HepG2 (cell line): ENCODE results near the gene NARF. TPM values are rescaled to one million over a fixed set of nuclear protein-coding genes. Genes with fewer than 3 reads are reported as not detected.

Experiments used
- GZF1 ChIP-seq: sonication (generic); formaldehyde crosslinking; IDR thresholded peaks from 2 replicates; pipeline ENCODE4 v1.5.1; 2020; ENCODE audit warnings: mild to moderate bottlenecking, missing genetic modification reagents
- NR2F1 ChIP-seq, 2 experiments: fragments of 450-650 bp in 1 of 2; formaldehyde crosslinking in 1 of 2; IDR thresholded peaks; 2 replicates each; pipeline versions ENCODE4 v1.5.0 to v1.6.1; 2016 to 2020; ENCODE audit warnings: mild to moderate bottlenecking in 1 of 2, missing compliant biosample characterization in 1 of 2, missing genetic modification reagents in 1 of 2, moderate library complexity in 1 of 2
- PRMT3 ChIP-seq: sonication (generic); formaldehyde crosslinking; IDR thresholded peaks from 2 replicates; pipeline ENCODE4 v1.8.1; 2022; ENCODE audit warnings: low read depth, mild to moderate bottlenecking, moderate library complexity, missing genetic modification reagents, borderline replicate concordance
- SP1 ChIP-seq, 2 experiments: fragments of 450-650 bp in 1 of 2; sonication (generic) in 1 of 2; formaldehyde crosslinking in 1 of 2; IDR thresholded peaks; 2 replicates each; pipeline versions ENCODE4 v1.4.0 to v1.6.1; 2016 to 2020; ENCODE audit warnings: missing genetic modification reagents in 1 of 2
- SP4 ChIP-seq: sonication (generic); formaldehyde crosslinking; IDR thresholded peaks from 2 replicates; pipeline ENCODE4 v1.8.1; 2023; ENCODE audit warnings: mild to moderate bottlenecking, missing genetic modification reagents
- ZNF550 ChIP-seq: sonication (generic); formaldehyde crosslinking; IDR thresholded peaks from 2 replicates; pipeline ENCODE4 v1.4.0; 2020; ENCODE audit warnings: mild to moderate bottlenecking, missing genetic modification reagents, borderline replicate concordance
- polyA plus RNA-seq, 8 experiments: library from polyadenylated mRNA; depleted of rRNA in 3 of 8; stranded (reverse) in 7 of 8; unstranded in 1 of 8; fragments of >200 nt; fragmentation: Illumina TruSeq in 4 of 8; extraction: Trizol in 4 of 8; gene quantifications; 2 replicates each; pipeline versions ENCODE4 v1.2.1 to v1.2.3, GENCODE V29; 2011 to 2016; ENCODE audit warnings: low read depth in 4 of 8, missing spikeins in 1 of 8, mixed read lengths in 1 of 8; ENCODE audit not compliant: insufficient read depth in 1 of 8
- total RNA-seq, 5 experiments: library from RNA; depleted of rRNA; stranded (reverse); fragments of >200 nt; fragmentation: Illumina TruSeq; extraction: Trizol; gene quantifications; 2 replicates each; pipeline ENCODE4 v1.2.3, GENCODE V29; 2016; ENCODE audit warnings: low read depth in 1 of 5
- TF ChIP-seq, protein P1 (sequence below): sonication (generic); formaldehyde crosslinking; IDR thresholded peaks from 2 replicates; pipeline ENCODE4 v1.8.1; 2022; ENCODE audit warnings: low read depth, mild to moderate bottlenecking, missing genetic modification reagents
- TF ChIP-seq, protein P2 (sequence below): sonication (generic); formaldehyde crosslinking; IDR thresholded peaks from 2 replicates; pipeline ENCODE4 v1.5.1; 2020; ENCODE audit warnings: missing genetic modification reagents, mild to moderate bottlenecking, borderline replicate concordance
- TF ChIP-seq, protein P3 (sequence below): sonication (generic); formaldehyde crosslinking; IDR thresholded peaks from 2 replicates; pipeline ENCODE4 v1.4.0; 2020; ENCODE audit warnings: missing genetic modification reagents, low read depth, mild to moderate bottlenecking, borderline replicate concordance
- TF ChIP-seq, protein P4 (sequence below): sonication (generic); formaldehyde crosslinking; IDR thresholded peaks from 2 replicates; pipeline ENCODE4 v1.8.0; 2023; ENCODE audit warnings: mild to moderate bottlenecking, missing genetic modification reagents
- TF ChIP-seq, protein P5 (sequence below): IDR thresholded peaks from 2 replicates; pipeline ENCODE4 v1.6.1; 2016; ENCODE audit warnings: mild to moderate bottlenecking

The NARF gene
- total and polyA plus RNA-seq, 2 of the 13 experiments (the other 11 are each of a cell fraction or from before 2014, with no cell fraction given): 61.1 to 144 TPM

- TF ChIP-seq, protein P1, sequence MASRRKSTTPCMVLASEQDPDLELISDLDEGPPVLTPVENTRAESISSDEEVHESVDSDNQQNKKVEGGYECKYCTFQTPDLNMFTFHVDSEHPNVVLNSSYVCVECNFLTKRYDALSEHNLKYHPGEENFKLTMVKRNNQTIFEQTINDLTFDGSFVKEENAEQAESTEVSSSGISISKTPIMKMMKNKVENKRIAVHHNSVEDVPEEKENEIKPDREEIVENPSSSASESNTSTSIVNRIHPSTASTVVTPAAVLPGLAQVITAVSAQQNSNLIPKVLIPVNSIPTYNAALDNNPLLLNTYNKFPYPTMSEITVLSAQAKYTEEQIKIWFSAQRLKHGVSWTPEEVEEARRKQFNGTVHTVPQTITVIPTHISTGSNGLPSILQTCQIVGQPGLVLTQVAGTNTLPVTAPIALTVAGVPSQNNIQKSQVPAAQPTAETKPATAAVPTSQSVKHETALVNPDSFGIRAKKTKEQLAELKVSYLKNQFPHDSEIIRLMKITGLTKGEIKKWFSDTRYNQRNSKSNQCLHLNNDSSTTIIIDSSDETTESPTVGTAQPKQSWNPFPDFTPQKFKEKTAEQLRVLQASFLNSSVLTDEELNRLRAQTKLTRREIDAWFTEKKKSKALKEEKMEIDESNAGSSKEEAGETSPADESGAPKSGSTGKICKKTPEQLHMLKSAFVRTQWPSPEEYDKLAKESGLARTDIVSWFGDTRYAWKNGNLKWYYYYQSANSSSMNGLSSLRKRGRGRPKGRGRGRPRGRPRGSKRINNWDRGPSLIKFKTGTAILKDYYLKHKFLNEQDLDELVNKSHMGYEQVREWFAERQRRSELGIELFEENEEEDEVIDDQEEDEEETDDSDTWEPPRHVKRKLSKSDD (CRISPR knock-in tag): no peak; the same call in 1 of the 2 replicates
- TF ChIP-seq GZF1 (no peak), ZNF550 (CRISPR knock-in tag) (0 out of 2 replicates have a peak, but pooled peaks have one; percentile 58), SP4 (CRISPR knock-in tag) (peak; percentile 37; the same call in 1 of the 2 replicates), NR2F1 (CRISPR knock-in tag; IDR thresholded peaks at IDR 0.05) (no peak), PRMT3 (no peak), SP1 (IDR thresholded peaks at IDR 0.05) (no peak), SP1 (CRISPR knock-in tag; IDR thresholded peaks at IDR 0.05) (no peak)
- TF ChIP-seq, protein P2, sequence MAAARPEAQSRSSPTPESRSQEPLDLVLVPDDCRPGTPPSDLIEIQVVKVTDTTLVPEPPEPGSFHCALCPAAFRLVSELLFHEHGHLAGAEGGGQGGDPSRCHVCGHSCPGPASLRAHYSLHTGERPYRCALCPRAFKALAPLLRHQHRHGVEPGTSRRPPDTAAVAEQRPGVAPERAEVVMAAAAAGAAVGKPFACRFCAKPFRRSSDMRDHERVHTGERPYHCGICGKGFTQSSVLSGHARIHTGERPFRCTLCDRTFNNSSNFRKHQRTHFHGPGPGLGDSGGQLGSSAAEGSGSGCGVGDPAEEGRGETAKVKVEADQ: 0 out of 2 replicates have a peak, but pooled peaks have one; percentile 14
- TF ChIP-seq, protein P3, sequence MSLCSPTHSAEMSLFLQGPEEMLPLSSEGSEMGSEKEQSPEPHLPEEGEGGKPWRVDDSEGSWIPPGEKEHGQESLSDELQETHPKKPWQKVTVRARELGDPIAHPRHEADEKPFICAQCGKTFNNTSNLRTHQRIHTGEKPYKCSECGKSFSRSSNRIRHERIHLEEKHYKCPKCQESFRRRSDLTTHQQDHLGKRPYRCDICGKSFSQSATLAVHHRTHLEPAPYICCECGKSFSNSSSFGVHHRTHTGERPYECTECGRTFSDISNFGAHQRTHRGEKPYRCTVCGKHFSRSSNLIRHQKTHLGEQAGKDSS (CRISPR knock-in tag): no peak
- TF ChIP-seq, protein P4, sequence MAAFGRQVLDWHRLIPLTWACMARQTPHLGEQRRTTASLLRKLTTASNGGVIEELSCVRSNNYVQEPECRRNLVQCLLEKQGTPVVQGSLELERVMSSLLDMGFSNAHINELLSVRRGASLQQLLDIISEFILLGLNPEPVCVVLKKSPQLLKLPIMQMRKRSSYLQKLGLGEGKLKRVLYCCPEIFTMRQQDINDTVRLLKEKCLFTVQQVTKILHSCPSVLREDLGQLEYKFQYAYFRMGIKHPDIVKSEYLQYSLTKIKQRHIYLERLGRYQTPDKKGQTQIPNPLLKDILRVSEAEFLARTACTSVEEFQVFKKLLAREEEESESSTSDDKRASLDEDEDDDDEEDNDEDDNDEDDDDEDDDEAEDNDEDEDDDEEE (CRISPR knock-in tag): 0 out of 2 replicates have a peak, but pooled peaks have one; percentile 71
- TF ChIP-seq, protein P5, sequence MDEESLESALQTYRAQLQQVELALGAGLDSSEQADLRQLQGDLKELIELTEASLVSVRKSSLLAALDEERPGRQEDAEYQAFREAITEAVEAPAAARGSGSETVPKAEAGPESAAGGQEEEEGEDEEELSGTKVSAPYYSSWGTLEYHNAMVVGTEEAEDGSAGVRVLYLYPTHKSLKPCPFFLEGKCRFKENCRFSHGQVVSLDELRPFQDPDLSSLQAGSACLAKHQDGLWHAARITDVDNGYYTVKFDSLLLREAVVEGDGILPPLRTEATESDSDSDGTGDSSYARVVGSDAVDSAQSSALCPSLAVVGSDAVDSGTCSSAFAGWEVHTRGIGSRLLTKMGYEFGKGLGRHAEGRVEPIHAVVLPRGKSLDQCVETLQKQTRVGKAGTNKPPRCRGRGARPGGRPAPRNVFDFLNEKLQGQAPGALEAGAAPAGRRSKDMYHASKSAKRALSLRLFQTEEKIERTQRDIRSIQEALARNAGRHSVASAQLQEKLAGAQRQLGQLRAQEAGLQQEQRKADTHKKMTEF (CRISPR knock-in tag): no peak
Measured at GRCh38 chr17:82503094-82503727, 44.7 kb downstream of the NARF start (continued).
